Ecto neural progenitor cell (in vitro differentiated cells): Measurements from ENCODE around the gene CABP2.
A peak's percentile ranks its signal among the peaks of the same experiment; 100 is the strongest.

Source experiments
- DNase-seq: peaks from one replicate; pipeline ENCODE4 v3.0.0-alpha.2; 2018; ENCODE audit warnings: low spot score

CABP2 gene

DNA sequence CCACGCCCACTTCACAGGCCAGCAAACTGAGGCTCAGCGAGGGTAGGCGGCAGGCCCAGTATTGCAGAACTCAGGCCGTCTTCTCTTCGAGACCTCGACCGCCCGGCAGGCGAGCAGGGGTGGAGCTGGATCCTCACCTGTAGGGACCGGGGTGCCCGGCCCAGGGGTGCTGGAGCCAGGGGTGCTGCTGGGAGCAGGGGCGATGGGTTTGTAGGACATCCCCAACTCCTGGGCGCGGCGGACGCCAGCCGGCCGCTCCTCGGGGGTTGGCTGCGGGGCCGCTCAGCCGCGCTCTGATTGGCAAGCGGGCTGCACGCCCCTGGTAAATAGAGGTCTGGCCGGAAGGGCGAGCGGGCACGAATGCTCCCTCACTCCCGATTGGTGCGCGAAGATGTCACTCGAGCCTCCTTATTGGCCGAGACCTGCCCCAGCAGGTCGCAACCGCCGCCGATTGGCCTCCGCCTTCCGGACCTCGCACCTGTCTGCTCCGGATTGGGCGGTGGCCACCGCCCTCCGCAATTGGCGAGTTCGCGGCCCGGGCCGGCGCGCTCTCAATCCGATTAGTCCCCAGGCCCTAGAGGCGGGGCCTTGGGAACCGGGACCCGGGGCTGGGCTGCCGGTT lies 15.3 kb downstream of the CABP2 start, which contains the start of gene CDK2AP2:
CDK2AP2 (minus strand) TSS at position 299 of the 622 bp plus-strand sequence; CDS start at position 219, 80 bp downstream.
- peak; percentile 99 for DNase-seq

DNA sequence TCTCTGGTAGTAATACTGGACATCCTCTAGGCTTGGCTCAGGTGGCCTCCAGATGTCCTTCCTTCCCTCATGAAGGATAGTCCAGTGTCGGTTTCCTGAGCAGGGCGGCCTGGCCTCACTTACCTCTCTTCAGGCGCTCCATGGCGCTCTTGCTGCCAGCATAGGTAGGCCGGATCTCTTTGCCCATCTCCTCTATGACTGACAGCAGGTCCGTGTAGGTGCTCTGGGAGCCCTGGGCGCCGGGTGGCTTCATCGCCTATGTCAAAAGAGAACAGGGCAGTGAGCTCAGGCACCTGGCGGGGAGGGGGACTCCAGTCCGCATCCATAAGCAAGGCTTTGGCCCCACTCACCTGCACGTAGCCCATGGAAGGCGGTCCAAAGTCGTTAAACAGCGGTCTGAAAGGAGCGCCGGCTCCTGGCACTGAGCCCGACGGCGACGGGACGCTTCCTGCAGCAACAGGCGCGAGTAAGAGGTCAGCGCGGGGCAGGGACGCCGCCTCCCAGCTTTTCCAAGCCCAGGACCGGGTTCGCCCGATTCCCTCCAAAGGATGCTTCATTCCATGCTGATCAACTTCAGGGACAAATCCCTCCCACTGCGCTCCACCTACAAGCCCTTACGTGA lies 15.9 kb downstream of the CABP2 start:
- no peak for DNase-seq

GRCh38 chr11:67506426-67507051 lies 16.7 kb downstream of the CABP2 start:
- no peak for DNase-seq

- peak; percentile 89 for DNase-seq
These were observed 17.4 kb downstream of the CABP2 start for GRCh38 chr11:67505605-67506396.

- DNase-seq: peak; percentile 84
These were observed 18.2 kb downstream of the CABP2 start, which contains the start of gene PITPNM1 for GRCh38 chr11:67504950-67505581. Gene PITPNM1, minus strand, starts transcription at chr11:67505363. Its CDS starts 1,183 bp downstream, at chr11:67504180.

- peak; percentile 69 for DNase-seq
These were observed 19.0 kb downstream of the CABP2 start for GRCh38 chr11:67504005-67504949.

- DNase-seq: peak; percentile 63
These were observed 19.9 kb downstream of the CABP2 start for GRCh38 chr11:67503119-67504004.

DNA sequence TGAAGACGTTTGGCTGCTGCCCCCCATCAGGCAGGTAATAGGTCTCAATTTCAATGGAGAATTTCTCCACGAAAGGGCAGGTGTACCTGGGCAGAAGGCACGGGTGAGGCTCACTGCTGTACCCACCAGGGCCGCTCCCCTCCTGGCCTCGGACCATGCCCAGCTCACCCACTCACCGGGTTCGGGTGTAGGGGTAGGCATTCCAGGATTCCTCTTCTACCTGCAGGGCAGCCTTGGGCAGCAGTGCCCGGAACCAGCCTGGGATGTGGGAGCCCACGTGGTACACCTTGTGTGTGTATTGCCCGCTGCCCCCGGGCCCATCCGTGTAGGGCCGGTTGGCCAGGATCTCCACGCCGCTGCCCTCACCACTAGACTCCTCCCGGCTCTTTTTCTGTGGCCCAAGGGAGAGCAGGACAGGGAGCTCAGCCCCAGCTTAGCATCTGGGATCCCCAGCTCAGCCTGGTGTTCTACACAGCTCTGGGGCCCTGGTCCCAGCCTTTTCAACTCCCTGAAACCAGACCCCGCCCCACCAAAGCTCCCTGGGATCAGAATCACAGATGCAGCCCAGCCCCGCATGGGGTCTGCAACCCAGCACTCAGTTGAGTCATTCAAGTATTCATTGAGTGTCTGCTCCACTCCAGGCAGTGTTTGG lies 20.8 kb downstream of the CABP2 start:
- DNase-seq: no peak

- DNase-seq: no peak
These were observed 21.4 kb downstream of the CABP2 start for GRCh38 chr11:67501854-67502253.

- DNase-seq: no peak
These were observed 22.2 kb downstream of the CABP2 start for GRCh38 chr11:67500831-67501715.

- DNase-seq: no peak
These were observed 22.8 kb downstream of the CABP2 start for GRCh38 chr11:67500484-67500821.

- DNase-seq: no peak
These were observed 23.3 kb downstream of the CABP2 start for GRCh38 chr11:67499808-67500483.

DNA sequence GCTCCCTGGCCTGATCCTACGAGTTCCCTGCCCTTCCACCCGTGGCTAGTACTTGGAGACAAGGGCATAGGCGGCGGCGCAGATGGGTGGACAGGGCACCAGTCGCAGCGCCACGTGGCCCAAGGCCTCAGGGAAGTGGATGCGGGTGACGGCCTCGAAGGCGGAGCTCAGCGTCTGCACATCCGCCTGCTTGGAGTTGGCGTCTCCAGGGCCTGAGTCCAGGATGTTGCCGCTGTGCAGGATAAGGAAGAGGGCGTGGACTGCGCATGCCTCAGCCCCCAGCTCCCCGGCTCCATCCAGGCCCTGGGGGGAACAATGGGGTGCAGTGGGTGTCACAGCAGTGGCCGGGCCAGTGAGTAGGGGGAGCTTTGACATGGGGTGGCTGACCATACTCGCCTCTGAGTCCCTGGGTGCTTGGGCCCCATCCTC lies 24.7 kb downstream of the CABP2 start:
- DNase-seq: no peak

- no peak for DNase-seq
These were observed 25.5 kb downstream of the CABP2 start for GRCh38 chr11:67497656-67498291.

GRCh38 chr11:67496113-67496512 lies 27.1 kb downstream of the CABP2 start:
- DNase-seq: no peak

GRCh38 chr11:67495234-67496005 lies 27.8 kb downstream of the CABP2 start:
- no peak for DNase-seq
